Tibial artery (tissue), 4 donors: ENCODE measurements around the gene FAM114A1.

Source experiments
- DNase-seq, 2 donors: peaks; one replicate each; pipeline ENCODE4 v3.0.0-alpha.2; 2019
- H3K27ac ChIP-seq, 2 donors: fragments of 200-600 bp; sonication (generic) in 1 of 2; 1 replicate in 1 of 2; 2 replicates in 1 of 2; pipeline ENCODE4 v1.5.1; 2018 to 2019; ENCODE audit warnings: mild to moderate bottlenecking in 1 of 2
- H3K27me3 ChIP-seq, 2 donors: fragments of 200-600 bp; sonication (generic) in 1 of 2; one replicate each; pipeline versions ENCODE4 v1.5.1 to v1.6.0; 2016 to 2019
- H3K36me3 ChIP-seq, 3 donors: fragments of 200-600 bp; sonication (generic) in 2 of 3; one replicate each; pipeline ENCODE4 v1.5.1; 2016 to 2019; ENCODE audit warnings: mild to moderate bottlenecking in 2 of 3
- H3K4me1 ChIP-seq, 4 donors: fragments of 200-600 bp; sonication (generic) in 2 of 4; 1 replicate in 3 of 4; 2 replicates in 1 of 4; pipeline ENCODE4 v1.5.1; 2016 to 2019
- H3K4me3 ChIP-seq, 2 donors: fragments of 200-600 bp; sonication (generic) in 1 of 2; 1 replicate in 1 of 2; 2 replicates in 1 of 2; pipeline ENCODE4 v1.5.1; 2018 to 2019; ENCODE audit warnings: mild to moderate bottlenecking in 2 of 2
- H3K9me3 ChIP-seq, 3 donors: fragments of 200-600 bp; sonication (generic) in 1 of 3; one replicate each; pipeline ENCODE4 v1.5.1; 2016 to 2019
- CTCF ChIP-seq, 2 experiments: fragments of 200-600 bp in 1 of 2; fragments of 450-650 bp in 1 of 2; IDR thresholded peaks; one replicate each; pipeline ENCODE4 v1.5.1; 2017 to 2019; ENCODE audit warnings: antibody characterized with exemption in 2 of 2, mild to moderate bottlenecking in 1 of 2, moderate library complexity in 1 of 2
- intact Hi-C: fragments of 100-400 bp; cut with DNase I; formaldehyde crosslinking; loops from one replicate; pipeline ENCODE4 v1.15.0; 2023; ENCODE audit warnings: low total_unique reads

FAM114A1 gene

DNA sequence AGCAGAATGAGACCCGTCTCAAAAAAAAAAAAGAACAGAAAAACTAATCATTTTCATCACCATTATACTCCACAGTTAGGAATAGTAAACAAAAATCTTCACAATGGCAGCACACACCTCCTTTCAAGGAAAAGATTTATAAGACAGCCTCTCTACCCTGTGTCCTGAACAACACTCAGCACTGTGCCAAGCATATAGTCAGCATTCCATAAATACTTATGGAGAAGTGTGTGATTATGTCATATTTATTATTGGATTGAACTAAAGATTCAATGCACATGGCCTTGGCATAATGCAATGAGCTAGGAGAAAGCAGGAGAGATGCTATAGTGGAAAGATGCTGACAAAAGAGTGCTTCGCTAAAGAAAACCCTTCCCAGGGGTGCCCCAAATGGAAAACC is 52.6 kb downstream of the FAM114A1 start:
- Histone ChIP-seq H3K4me3 (no peak overlapping the region), H3K36me3 (peaks cover 46 to 96% (median 70%) of the 10 kb centered on the region in 3 donors), H3K27ac (no peak overlapping the region), H3K4me1 (no peaks in the 10 kb centered on the region), H3K9me3 (no peaks in the 10 kb centered on the region), H3K27me3 (no peaks in the 10 kb centered on the region)
- no peak for TF ChIP-seq CTCF (IDR thresholded peaks at IDR 0.05)
- no peak for DNase-seq
- intact Hi-C loops = no loop called here

DNA sequence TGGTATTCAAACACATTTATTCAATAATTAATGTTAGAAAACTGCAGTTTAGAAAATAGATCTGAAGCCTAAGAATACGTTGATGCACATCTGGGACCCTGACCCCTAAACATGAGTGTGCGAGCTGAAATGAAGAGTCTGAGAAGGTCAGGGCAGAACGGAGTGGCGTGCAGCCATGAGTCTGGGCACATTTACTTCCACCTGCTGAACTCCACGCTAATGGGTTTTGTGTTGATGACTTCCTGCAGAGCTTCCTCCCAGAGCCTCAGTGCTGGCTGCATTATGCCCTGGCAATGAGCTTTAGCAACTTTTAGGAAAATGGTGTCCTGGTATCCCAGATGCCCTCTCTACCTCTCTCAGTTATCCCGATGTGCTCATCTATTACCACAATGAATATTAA is 53.1 kb downstream of the FAM114A1 start:
- no peaks in the 10 kb centered on the region for H3K4me1 ChIP-seq

GRCh38 chr4:38921151-38921550 is 53.5 kb downstream of the FAM114A1 start:
- no peaks in the 10 kb centered on the region for H3K9me3 ChIP-seq
- peaks cover 41 to 90% (median 67%) of the 10 kb centered on the region in 3 donors for H3K36me3 ChIP-seq
- H3K27ac ChIP-seq = no peak overlapping the region
- intact Hi-C loops = no loop called here
- no peak for DNase-seq
- H3K27me3 ChIP-seq = no peaks in the 10 kb centered on the region
- no peaks in the 10 kb centered on the region for H3K4me1 ChIP-seq
- TF ChIP-seq CTCF (IDR thresholded peaks at IDR 0.05) = no peak
- no peak overlapping the region for H3K4me3 ChIP-seq

More for the DNA sequence above, 53.1 kb downstream of the FAM114A1 start:
- intact Hi-C loops = no loop called here
- Histone ChIP-seq H3K27me3 (no peaks in the 10 kb centered on the region), H3K4me3 (no peak overlapping the region), H3K36me3 (peaks cover 41 to 91% (median 68%) of the 10 kb centered on the region in 3 donors), H3K9me3 (no peaks in the 10 kb centered on the region), H3K27ac (no peak overlapping the region)
- DNase-seq = no peak
- no peak for TF ChIP-seq CTCF (IDR thresholded peaks at IDR 0.05)

GRCh38 chr4:38923746-38924145 is 56.1 kb downstream of the FAM114A1 start:
- intact Hi-C loops = no loop called here
- DNase-seq = no peak
- no peaks in the 10 kb centered on the region for H3K9me3 ChIP-seq
- no peak for TF ChIP-seq CTCF (IDR thresholded peaks at IDR 0.05)
- no peaks in the 10 kb centered on the region for H3K4me1 ChIP-seq
- H3K27ac ChIP-seq = no peak overlapping the region
- H3K27me3 ChIP-seq = no peaks in the 10 kb centered on the region
- peaks cover 49 to 87% (median 76%) of the 10 kb centered on the region in 3 donors for H3K36me3 ChIP-seq
- H3K4me3 ChIP-seq = no peak overlapping the region

GRCh38 chr4:38924353-38924752 is 56.7 kb downstream of the FAM114A1 start:
- Histone ChIP-seq H3K36me3 (peaks cover 55 to 87% (median 81%) of the 10 kb centered on the region in 3 donors), H3K4me1 (no peaks in the 10 kb centered on the region), H3K9me3 (no peaks in the 10 kb centered on the region), H3K27me3 (no peaks in the 10 kb centered on the region), H3K27ac (no peak overlapping the region), H3K4me3 (no peak overlapping the region)
- TF ChIP-seq CTCF (IDR thresholded peaks at IDR 0.05) = no peak
- no peak for DNase-seq
- intact Hi-C loops = no loop called here
